SU-DHL-6 (cell line): Measurements from ENCODE around the gene DPEP1.

Experiments used
- EZH2phosphoT487 ChIP-seq: fragments of 200-600 bp; sonication (generic), shearing (Covaris generic); conservative IDR thresholded peaks from 2 replicates; pipeline ENCODE4 v1.6.1; 2018; ENCODE audit warnings: mild to moderate bottlenecking, antibody characterized with exemption, low read length, moderate library complexity, mixed read lengths
- TF ChIP-seq, protein P1 (sequence below): fragments of 200-600 bp; sonication (generic); IDR thresholded peaks from one replicate; pipeline ENCODE4 v1.5.1; 2017; ENCODE audit warnings: antibody characterized with exemption, mild to moderate bottlenecking, low read length, moderate library complexity; ENCODE audit not compliant: insufficient read depth, poor library complexity, severe bottlenecking

DNA sequence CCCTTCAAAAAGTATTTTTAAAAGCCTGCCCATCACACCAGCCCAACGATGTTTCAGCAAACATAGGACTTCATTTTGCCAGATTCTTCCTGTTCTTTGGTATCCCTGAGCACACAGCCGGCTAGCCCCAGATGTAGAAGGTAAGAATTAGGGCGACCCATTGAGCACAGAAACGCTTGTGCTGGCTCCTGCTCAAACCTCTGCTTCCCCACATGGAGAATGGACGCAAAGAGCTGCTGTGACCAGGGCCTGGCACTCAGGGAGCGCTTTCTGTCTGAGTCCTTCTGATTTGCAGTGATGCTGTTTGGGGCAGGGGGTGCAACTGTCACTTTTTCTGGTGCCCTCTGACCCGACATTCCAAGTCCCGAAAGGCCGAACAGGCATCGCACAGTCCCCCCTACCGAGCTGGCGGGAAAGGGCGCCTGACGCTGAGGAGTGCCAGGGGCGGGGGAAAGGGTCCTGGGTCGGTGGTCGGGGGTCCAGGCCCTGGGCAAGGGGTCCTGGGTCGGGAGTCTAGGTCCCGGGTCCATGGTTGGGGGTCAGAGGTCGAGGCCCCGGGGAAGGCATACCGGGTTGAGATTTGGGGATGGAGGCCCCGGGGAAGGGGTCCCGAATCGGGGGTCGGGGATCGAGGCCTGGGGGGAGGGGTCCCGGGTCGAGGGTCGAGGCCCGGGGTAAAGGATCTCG is 43.1 kb downstream of the DPEP1 start:
- TF ChIP-seq, protein P1, sequence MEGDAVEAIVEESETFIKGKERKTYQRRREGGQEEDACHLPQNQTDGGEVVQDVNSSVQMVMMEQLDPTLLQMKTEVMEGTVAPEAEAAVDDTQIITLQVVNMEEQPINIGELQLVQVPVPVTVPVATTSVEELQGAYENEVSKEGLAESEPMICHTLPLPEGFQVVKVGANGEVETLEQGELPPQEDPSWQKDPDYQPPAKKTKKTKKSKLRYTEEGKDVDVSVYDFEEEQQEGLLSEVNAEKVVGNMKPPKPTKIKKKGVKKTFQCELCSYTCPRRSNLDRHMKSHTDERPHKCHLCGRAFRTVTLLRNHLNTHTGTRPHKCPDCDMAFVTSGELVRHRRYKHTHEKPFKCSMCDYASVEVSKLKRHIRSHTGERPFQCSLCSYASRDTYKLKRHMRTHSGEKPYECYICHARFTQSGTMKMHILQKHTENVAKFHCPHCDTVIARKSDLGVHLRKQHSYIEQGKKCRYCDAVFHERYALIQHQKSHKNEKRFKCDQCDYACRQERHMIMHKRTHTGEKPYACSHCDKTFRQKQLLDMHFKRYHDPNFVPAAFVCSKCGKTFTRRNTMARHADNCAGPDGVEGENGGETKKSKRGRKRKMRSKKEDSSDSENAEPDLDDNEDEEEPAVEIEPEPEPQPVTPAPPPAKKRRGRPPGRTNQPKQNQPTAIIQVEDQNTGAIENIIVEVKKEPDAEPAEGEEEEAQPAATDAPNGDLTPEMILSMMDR: no peak
- TF ChIP-seq EZH2phosphoT487: no peak
